Measurements from ENCODE around the gene LRRFIP2. TPM values are rescaled to one million over a fixed set of nuclear protein-coding genes. Genes with fewer than 3 reads are reported as not detected.
"Not testable (repeated sequence)": the region's sequence is repeated elsewhere in the genome, so short reads cannot be mapped to it uniquely, and the experiment has no call there.

The LRRFIP2 gene
- total RNA-seq, 2 donors from 2014 or later: 102 to 134 TPM

DNA sequence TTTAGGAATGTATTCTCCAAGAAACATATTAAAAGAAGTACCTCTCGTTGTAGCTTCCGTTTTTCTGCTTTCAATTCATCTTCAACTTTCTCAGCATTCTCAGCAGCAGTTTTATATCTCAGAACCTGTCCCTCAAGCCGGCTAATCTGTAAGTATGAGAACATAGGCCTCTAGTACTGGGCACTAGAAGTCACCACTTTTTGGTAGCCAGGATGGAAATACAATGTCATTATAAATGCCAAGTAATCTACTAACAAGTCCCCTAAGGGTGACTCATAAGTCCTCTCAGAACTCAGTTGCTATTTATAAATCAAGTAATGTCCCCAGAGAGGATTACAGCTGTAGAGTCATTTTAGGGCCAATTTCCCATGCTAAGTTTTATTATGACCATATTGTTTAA is 120.0 kb downstream of the LRRFIP2 start:
- DNase-seq (ENCODE audit: low spot score): no peak
- H3K27ac ChIP-seq: peak overlapping the region; percentile 61 to 70
- no peak overlapping the region for H3K4me3 ChIP-seq
- H3K9me3 ChIP-seq: no peaks in the 10 kb centered on the region
- WGBS: 67% methylated on average over 3 of the region's 3 CpGs
- no peak for TF ChIP-seq POLR2A (IDR thresholded peaks at IDR 0.05)
- TF ChIP-seq, protein P1, sequence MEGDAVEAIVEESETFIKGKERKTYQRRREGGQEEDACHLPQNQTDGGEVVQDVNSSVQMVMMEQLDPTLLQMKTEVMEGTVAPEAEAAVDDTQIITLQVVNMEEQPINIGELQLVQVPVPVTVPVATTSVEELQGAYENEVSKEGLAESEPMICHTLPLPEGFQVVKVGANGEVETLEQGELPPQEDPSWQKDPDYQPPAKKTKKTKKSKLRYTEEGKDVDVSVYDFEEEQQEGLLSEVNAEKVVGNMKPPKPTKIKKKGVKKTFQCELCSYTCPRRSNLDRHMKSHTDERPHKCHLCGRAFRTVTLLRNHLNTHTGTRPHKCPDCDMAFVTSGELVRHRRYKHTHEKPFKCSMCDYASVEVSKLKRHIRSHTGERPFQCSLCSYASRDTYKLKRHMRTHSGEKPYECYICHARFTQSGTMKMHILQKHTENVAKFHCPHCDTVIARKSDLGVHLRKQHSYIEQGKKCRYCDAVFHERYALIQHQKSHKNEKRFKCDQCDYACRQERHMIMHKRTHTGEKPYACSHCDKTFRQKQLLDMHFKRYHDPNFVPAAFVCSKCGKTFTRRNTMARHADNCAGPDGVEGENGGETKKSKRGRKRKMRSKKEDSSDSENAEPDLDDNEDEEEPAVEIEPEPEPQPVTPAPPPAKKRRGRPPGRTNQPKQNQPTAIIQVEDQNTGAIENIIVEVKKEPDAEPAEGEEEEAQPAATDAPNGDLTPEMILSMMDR (IDR thresholded peaks at IDR 0.05): no peak
- TF ChIP-seq POLR2AphosphoS5 (IDR thresholded peaks at IDR 0.05): peak; percentile 35
- H3K27me3 ChIP-seq (replicated peaks; ENCODE audit: insufficient read depth): no peaks in the 10 kb centered on the region
- intact Hi-C loops (cut with DNase I): no loop called here
- peaks cover 0 to 4% of the 10 kb centered on the region in 2 donors for H3K36me3 ChIP-seq
- H3K4me1 ChIP-seq (replicated peaks): peaks cover 8% of the 10 kb centered on the region

DNA sequence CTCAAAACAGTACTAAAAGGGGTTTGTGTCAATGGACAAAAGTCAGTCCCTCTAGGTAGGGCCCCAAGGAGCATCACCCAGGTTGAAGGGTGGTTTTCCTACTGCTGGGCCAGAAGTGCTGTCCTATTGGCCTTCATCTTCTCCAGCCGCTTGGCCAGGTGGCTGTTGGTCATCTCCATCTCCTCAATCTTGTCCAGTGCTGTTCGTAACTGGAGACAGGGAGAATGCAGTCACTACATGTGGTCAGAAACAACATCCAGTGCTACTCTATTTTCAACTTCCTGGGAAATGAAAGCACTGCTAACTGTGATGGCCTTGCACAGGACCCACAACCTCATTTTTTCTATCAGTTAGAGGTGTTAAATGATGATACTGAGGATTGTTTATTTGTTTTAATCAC is 120.6 kb downstream of the LRRFIP2 start:
- WGBS: 94% methylated on average over 2 of the region's 2 CpGs

DNA sequence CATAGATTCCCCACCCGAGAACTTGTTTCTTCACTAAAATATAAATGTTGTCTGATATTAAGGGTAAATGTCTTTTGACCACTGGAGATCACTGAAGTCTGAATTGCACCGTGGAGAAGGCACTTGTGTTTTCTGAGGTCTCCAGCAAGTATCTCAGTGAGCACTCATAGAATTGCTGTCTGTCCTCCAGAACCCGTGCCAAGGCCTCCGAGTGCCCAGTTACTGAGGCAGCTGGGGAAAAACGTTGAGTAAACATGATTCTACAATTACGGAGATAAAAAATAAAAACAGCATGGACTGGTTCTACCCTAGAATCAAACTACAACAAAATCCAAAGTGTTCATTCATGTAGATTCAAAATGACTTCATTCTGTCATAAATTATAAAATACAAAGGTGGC is 121.0 kb downstream of the LRRFIP2 start:
- Histone ChIP-seq H3K9me3 (no peaks in the 10 kb centered on the region), H3K27ac (peak overlapping the region; percentile 61 to 70), H3K4me3 (no peak overlapping the region), H3K27me3 (replicated peaks; ENCODE audit: insufficient read depth) (no peaks in the 10 kb centered on the region), H3K4me1 (replicated peaks) (peaks cover 8% of the 10 kb centered on the region), H3K36me3 (peaks cover 0 to 5% of the 10 kb centered on the region in 2 donors)
- no peak for TF ChIP-seq POLR2AphosphoS5 (IDR thresholded peaks at IDR 0.05)
- TF ChIP-seq POLR2A (IDR thresholded peaks at IDR 0.05): no peak
- TF ChIP-seq, protein P1 (IDR thresholded peaks at IDR 0.05): no peak
- intact Hi-C loops (cut with DNase I): no loop called here
- peak; percentile 42 for DNase-seq (ENCODE audit: low spot score)
- WGBS: 31% methylated on average over 6 of the region's 6 CpGs

More for the DNA sequence above, 120.6 kb downstream of the LRRFIP2 start:
- Histone ChIP-seq H3K4me3 (no peak overlapping the region), H3K36me3 (peaks cover 0 to 5% of the 10 kb centered on the region in 2 donors), H3K4me1 (replicated peaks) (peaks cover 8% of the 10 kb centered on the region), H3K9me3 (no peaks in the 10 kb centered on the region), H3K27ac (peak overlapping the region; percentile 61 to 70), H3K27me3 (replicated peaks; ENCODE audit: insufficient read depth) (no peaks in the 10 kb centered on the region)
- no peak for DNase-seq (ENCODE audit: low spot score)
- intact Hi-C loops (cut with DNase I): no loop called here
- no peak for TF ChIP-seq POLR2A (IDR thresholded peaks at IDR 0.05)
- TF ChIP-seq POLR2AphosphoS5 (IDR thresholded peaks at IDR 0.05): no peak
- TF ChIP-seq, protein P1 (IDR thresholded peaks at IDR 0.05): no peak

GRCh38 chr3:37052860-37053259 is 121.5 kb downstream of the LRRFIP2 start:
- DNase-seq (ENCODE audit: low spot score): peak; percentile 51
- H3K27me3 ChIP-seq (replicated peaks; ENCODE audit: insufficient read depth): no peaks in the 10 kb centered on the region
- peaks cover 8% of the 10 kb centered on the region for H3K4me1 ChIP-seq (replicated peaks)
- H3K4me3 ChIP-seq: no peak overlapping the region
- no peaks in the 10 kb centered on the region for H3K9me3 ChIP-seq
- H3K36me3 ChIP-seq: peaks cover 0 to 3% of the 10 kb centered on the region in 2 donors
- H3K27ac ChIP-seq: peak overlapping the region; percentile 61 to 70
- TF ChIP-seq POLR2AphosphoS5 (IDR thresholded peaks at IDR 0.05): peak; percentile 82
- no peak for TF ChIP-seq POLR2A (IDR thresholded peaks at IDR 0.05)
- TF ChIP-seq, protein P1 (IDR thresholded peaks at IDR 0.05): no peak
- intact Hi-C loops (cut with DNase I): no loop called here

DNA sequence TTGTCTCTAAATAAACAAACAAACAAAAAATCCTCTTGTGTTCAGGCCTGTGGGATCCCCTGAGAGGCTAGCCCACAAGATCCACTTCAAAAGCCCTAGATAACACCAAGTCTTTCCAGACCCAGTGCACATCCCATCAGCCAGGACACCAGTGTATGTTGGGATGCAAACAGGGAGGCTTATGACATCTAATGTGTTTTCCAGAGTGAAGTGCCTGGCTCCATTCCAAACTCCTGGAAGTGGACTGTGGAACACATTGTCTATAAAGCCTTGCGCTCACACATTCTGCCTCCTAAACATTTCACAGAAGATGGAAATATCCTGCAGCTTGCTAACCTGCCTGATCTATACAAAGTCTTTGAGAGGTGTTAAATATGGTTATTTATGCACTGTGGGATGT is 124.1 kb downstream of the LRRFIP2 start:
- intact Hi-C loops (cut with DNase I): no loop called here
- WGBS: 100% methylated on average over 1 of the region's 1 CpG
- TF ChIP-seq POLR2AphosphoS5 (IDR thresholded peaks at IDR 0.05) (no peak), POLR2A (IDR thresholded peaks at IDR 0.05) (no peak)
- TF ChIP-seq, protein P1 (IDR thresholded peaks at IDR 0.05): no peak
- H3K4me3 ChIP-seq: no peak overlapping the region
- H3K36me3 ChIP-seq: peaks cover 0 to 3% of the 10 kb centered on the region in 2 donors
- peak overlapping the region in 1 of 2 donors; percentile 70 for H3K27ac ChIP-seq
- no peaks in the 10 kb centered on the region for H3K27me3 ChIP-seq (replicated peaks; ENCODE audit: insufficient read depth)
- no peaks in the 10 kb centered on the region for H3K9me3 ChIP-seq
- no peak for DNase-seq (ENCODE audit: low spot score)
- H3K4me1 ChIP-seq (replicated peaks): peaks cover 2% of the 10 kb centered on the region

DNA sequence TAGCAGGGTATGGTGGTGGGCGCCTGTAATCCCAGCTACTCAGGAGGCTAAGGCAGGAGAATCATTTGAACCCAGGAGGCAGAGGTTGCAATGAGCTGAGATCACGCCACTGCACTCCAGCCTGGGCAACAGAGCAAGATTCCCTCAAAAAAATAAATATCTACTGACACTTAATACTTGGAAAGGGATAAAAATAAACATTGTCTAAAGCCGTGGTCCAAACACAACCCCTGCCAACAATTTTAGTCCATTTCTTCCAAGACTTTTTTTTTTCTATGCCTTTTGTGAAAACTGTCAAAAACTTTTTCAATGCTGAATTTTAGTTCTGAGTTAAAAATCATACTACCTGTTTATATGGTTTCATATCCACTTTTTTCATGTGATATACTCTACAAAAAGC is 131.7 kb downstream of the LRRFIP2 start:
- H3K4me3 ChIP-seq; intact Hi-C loops (cut with DNase I); H3K4me1 ChIP-seq (replicated peaks); DNase-seq (ENCODE audit: low spot score); H3K36me3 ChIP-seq; H3K9me3 ChIP-seq; H3K27me3 ChIP-seq (replicated peaks; ENCODE audit: insufficient read depth): not testable (repeated sequence)
- H3K27ac ChIP-seq: peak overlapping the region; percentile 49 to 64
- 46% methylated on average over 3 of the region's 3 CpGs for WGBS
